DLD1 (cell line): ENCODE measurements around the gene SLC16A2.

Experiments used
- in situ Hi-C: cut with HindIII; loops from 2 replicates; pipeline ENCODE4 v1.10.0; 2017; ENCODE audit warnings: low sequenced_read_pairs

SLC16A2 gene

DNA sequence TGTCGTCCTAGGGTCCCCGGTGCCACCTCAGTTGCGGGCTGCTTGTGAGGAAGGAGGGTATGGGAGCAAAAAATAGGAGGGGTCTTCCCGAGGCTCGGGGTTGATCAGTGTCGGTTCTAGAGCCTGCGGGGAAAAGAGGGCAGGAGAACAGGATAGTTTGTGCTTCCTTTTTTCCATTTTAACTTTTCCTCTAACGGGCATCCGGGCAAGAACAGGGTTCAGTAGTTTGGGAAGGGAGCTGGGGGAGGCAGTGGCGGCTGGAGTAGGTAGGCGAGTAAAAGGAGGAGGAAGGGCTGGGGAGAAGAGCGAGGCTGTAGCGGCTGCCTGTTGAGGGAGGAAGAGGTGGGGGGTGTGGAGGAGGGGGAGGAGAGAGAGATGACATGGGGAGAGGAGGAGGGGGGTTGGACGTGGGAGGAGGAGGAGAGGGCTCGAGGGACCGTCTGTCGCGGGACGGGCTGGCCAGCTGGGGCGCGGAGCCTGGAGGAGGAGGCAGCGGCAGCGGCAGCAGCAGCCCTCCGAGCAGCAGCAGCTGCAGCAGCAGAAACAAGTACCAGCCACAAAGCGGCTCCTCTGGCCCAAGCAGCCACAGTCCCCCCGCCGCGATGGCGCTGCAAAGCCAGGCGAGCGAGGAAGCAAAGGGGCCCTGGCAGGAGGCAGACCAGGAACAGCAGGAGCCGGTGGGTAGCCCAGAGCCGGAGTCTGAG is at the start of gene SLC16A2:
Gene SLC16A2 (plus strand): TSS at position 458 of the 704 bp plus-strand sequence. CDS start 145 bp downstream, at position 603.
- in situ Hi-C loops, result no loop called here

- in situ Hi-C loops, result no loop called here
These were observed 49.0 kb upstream of the SLC16A2 start for GRCh38 chrX:74372272-74372671.

DNA sequence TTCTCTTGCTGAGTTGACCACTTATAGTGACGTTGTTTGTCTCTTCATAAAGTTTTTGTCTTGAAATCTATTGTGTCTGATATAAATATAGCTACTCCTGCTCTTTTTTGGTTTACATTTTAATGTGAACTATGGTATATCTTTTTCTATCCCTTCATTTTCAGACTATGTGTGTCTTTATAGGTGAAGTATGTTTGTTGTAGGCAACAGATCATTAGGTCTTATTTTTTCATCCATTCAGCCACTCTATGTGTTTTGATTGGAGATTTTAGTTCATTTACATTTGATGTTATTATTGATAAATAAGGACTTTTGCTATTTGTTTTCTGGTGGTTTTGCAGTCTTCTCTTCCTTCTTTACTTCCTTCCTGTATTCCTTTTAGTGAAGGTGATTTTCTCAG is 44.0 kb upstream of the SLC16A2 start:
- in situ Hi-C loops, result no loop called here

DNA sequence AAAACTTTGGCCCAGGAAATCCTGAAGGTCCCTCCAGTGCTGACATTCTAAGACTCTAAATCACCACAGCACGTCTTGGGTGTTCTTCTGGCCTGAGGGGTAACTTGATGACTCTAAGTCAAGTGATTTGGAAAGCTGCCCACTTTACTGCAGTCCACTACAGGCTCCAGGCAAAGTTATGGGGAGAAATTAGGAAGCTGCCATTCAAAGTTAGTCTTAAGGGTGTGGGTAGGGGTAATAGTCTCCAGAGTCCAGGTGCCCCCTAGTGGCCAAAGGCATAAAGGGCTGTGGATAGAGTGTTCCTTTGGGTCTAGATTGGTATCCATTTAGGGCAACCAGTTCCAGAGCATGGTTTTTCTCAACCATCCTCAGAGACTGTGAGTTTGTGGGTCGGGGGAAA is 38.7 kb upstream of the SLC16A2 start:
- in situ Hi-C loops, result no loop called here

- in situ Hi-C loops, result no loop called here
These were observed 37.7 kb upstream of the SLC16A2 start for GRCh38 chrX:74383611-74384010.

DNA sequence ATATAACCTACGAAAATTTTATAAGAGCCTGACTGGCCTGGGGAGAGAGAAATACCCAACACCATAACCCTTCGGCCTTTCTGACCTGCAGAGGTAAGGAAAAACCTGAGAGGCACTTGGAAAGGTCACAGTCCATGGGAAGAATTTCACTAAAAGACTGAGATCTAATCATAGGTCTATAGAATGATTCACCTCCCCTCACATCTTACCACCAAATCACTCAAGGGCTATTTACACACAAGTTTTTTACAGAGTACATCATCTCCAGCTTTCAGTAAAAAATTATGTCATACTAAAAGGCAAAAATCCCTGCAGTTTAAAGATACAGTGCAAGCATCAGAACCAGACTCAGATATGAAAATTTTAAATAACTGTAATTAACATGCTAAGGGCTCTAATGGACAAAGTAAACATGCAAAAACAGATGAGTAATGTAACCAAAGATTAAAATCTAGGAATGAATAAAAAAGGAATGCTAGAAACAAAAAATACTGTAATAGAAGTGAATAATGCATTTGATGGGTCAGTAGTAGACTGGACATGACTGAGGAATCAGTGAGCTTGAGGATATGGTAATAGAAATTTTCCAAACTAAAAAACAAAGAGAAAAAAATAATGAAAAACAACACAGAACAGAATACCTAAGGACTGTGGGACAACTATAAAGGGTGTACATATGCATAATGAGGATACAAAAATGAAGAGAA is 32.1 kb upstream of the SLC16A2 start:
- in situ Hi-C loops, result no loop called here

GRCh38 chrX:74395556-74395955 is 25.7 kb upstream of the SLC16A2 start:
- in situ Hi-C loops, result no loop called here

DNA sequence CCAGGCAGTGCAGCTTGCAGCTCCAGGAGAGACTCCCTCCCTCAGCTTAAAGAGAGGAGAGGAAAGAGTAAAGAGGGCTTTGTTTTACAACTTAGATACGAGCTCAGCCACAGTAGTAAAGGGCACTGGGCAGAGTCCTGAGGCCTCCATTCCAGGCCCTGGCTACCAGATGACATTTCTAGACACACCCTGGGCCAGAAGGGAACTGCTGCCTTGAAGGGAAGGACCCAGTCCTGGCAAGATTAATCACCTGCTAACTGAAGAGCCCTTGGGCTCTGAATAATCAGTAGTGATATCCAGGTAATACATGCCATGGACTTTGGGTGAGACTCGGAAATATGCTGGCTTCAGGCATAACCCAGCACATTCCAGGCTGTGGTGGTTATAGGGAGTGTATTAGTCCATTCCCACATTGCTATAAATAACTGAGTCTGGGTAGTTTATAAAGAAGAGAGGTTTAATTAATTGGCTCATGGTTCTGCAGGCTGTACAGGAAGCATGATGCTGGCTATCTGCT is 15.3 kb upstream of the SLC16A2 start:
- in situ Hi-C loops, result no loop called here

GRCh38 chrX:74408304-74408703 is 13.0 kb upstream of the SLC16A2 start:
- in situ Hi-C loops, result no loop called here

GRCh38 chrX:74419864-74420195 is 1.5 kb upstream of the SLC16A2 start:
- in situ Hi-C loops, result no loop called here

DNA sequence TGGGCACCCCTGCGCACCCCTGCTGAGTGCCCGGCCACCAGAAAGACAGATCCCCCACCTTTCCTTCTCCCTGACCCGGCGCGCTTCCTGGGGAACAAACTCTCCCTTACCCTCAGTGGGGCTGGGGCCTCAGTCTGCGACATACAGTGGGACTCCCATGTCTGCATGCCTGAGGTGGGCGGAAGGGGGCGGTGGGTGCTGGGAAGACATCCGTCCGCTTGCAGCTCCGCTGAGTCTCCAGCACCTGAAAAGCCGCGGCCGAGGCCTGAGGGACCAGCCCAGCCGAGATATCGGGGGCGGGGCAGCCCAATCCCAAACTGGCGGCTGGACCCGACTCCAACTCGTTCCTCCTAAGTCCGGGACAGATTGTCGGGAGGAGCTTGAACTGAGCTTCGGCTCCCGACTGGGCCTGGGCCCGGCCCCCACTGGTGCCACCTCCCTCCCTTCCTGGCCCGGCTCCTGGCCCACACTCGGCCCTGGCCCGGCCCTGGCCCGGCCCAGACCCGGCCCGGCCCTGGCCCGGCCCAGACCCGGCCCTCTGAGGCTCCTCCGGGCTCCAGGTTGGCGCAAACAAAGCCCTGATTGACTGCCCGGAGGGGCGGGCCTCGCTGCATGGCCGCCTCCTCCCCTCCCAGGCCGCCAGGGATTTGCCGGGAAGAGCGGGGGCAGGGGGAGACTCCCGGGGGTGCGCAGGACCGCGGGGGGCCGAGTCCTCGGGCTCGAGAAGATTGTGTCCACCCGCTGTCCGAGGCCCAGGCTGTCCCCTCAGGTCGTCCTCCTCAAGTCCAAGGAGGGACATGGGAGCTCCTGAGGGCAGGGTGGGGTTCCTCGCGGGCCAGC is 877 bp upstream of the SLC16A2 start:
- in situ Hi-C loops, result no loop called here

DNA sequence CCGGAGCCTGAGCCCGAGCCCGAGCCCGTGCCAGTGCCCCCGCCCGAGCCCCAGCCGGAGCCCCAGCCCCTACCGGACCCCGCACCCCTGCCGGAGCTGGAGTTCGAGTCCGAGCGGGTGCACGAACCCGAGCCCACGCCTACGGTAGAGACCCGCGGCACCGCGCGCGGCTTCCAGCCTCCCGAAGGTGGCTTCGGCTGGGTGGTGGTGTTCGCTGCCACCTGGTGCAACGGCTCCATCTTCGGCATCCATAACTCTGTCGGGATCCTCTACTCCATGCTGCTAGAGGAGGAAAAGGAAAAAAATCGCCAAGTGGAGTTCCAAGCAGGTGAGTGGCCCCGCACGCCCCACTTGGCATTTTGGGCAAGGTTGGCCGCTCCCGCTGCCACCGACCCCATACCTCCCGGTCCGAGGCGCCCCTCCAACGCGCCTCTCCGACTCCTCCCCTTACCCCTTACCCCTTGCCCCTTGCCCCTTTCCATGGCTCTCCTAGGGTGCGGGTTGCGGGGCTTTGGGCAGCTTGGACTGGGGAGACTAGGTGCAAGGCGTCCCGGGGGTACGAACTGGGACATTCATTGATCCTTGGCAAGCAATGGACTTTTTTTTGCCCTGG is 553 bp downstream of the SLC16A2 start:
- in situ Hi-C loops, result no loop called here

- in situ Hi-C loops, result no loop called here
These were observed 1.4 kb downstream of the SLC16A2 start for GRCh38 chrX:74422576-74423288.

GRCh38 chrX:74423289-74423998 is 2.2 kb downstream of the SLC16A2 start:
- in situ Hi-C loops, result no loop called here

- in situ Hi-C loops, result no loop called here
These were observed 4.8 kb downstream of the SLC16A2 start for GRCh38 chrX:74426071-74426470.

- in situ Hi-C loops, result no loop called here
These were observed 5.3 kb downstream of the SLC16A2 start for GRCh38 chrX:74426615-74427014.

DNA sequence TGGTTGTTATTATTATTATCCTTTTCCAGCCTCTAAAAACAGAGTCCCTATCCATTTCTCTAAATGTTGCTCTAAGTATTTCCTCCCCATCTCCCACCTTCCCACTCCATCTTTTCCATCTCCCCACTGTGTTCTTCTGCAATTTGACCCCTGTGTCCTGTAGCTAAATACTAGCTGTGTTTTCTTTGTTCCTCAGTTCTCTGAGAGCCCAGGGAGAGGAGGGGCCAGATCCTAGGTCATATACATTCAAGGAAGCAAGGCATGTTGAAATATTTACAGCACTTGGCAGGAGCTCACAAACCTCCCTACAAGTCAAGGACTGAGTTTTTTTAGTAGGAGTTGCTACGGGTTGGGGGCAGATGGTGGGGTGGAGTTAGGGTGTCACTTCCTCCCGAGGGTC is 10.5 kb downstream of the SLC16A2 start:
- in situ Hi-C loops, result no loop called here

GRCh38 chrX:74434336-74434735 is 13.0 kb downstream of the SLC16A2 start:
- in situ Hi-C loops, result no loop called here

DNA sequence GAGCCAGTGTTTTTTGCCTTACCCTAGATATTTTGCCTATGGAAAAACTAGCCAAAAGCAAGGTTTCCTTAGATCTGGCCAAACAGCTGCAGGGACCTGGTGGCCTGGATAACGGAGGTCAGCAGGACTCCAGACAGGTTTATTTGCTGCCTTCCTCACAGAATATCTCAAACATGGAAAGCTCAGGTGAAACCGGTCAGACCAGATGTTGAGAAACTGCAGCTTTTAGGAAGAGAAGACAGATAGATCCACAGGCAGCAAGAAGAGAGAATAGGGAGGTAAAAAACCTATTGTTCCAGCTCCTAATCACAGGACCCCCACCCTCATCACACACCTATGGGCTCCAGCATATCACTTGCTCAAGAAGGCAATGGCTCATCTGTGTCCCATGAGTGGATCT is 16.2 kb downstream of the SLC16A2 start:
- in situ Hi-C loops, result no loop called here

DNA sequence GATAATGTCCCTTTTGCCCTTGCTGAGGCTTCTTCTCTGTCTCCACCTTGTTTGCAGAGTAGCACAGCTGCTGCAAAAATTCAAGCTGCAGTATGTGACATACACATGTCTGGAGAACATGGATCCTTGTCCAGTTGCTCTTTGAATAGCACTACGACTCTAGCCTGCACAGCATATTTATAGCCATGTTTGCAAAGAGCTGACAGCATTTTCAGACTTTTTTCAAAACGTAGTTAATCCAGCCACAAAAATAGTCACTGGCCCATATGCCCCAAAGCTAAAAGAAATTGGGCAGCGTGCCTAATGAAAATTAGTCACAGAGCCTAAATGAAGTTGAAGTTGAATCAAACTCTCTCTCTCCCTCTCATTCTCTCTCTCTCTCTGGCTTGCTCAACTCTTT is 17.5 kb downstream of the SLC16A2 start:
- in situ Hi-C loops, result no loop called here
